SH-SY5Y (cell line): Measurements from ENCODE around the gene LILRB2.

Experiments used
- GATA2 ChIP-seq: IDR thresholded peaks from 2 replicates; pipeline ENCODE4 v1.6.1; 2011; ENCODE audit warnings: mild to moderate bottlenecking, low read depth, low read length
- GATA3 ChIP-seq: IDR thresholded peaks from 2 replicates; pipeline ENCODE4 v1.6.1; 2011; ENCODE audit warnings: low read depth, mild to moderate bottlenecking, low read length, moderate library complexity

LILRB2 gene

GRCh38 chr19:54281007-54281728, at the start of gene LILRB2:
Gene LILRB2 (minus strand): TSS chr19:54281110. CDS start chr19:54280496, 614 bp downstream.
- TF ChIP-seq GATA3 = no peak
- no peak for TF ChIP-seq GATA2

- TF ChIP-seq GATA3 = no peak
Observed at GRCh38 chr19:54329476-54330165, 48.7 kb upstream of the LILRB2 start.

GRCh38 chr19:54325631-54326030, 44.7 kb upstream of the LILRB2 start:
- no peak for TF ChIP-seq GATA2
- TF ChIP-seq GATA3 = no peak

- TF ChIP-seq GATA2 (no peak), GATA3 (no peak)
Observed at GRCh38 chr19:54325194-54325621, 44.3 kb upstream of the LILRB2 start.

- TF ChIP-seq GATA3 (no peak), GATA2 (no peak)
Observed at GRCh38 chr19:54324071-54324470, 43.2 kb upstream of the LILRB2 start.

GRCh38 chr19:54319892-54320670, 39.2 kb upstream of the LILRB2 start:
- no peak for TF ChIP-seq GATA2
- TF ChIP-seq GATA3 = no peak

GRCh38 chr19:54319049-54319448, 38.1 kb upstream of the LILRB2 start:
- TF ChIP-seq GATA2 (no peak), GATA3 (no peak)

GRCh38 chr19:54317965-54318240, 37.0 kb upstream of the LILRB2 start:
- no peak for TF ChIP-seq GATA2
- TF ChIP-seq GATA3 = no peak

- TF ChIP-seq GATA3 (no peak), GATA2 (no peak)
Observed at GRCh38 chr19:54317108-54317964, 36.4 kb upstream of the LILRB2 start.

GRCh38 chr19:54316746-54317107, 35.8 kb upstream of the LILRB2 start:
- TF ChIP-seq GATA2 (no peak), GATA3 (no peak)

- TF ChIP-seq GATA3 (no peak), GATA2 (no peak)
Observed at GRCh38 chr19:54315956-54316355, 35.0 kb upstream of the LILRB2 start.

- TF ChIP-seq GATA2 = no peak
Observed at GRCh38 chr19:54312436-54313377, 31.8 kb upstream of the LILRB2 start, which contains the start of gene LILRA5. Gene LILRA5 (minus strand): TSS chr19:54313166. CDS start chr19:54313019, 147 bp downstream.

GRCh38 chr19:54312011-54312410, 31.1 kb upstream of the LILRB2 start:
- no peak for TF ChIP-seq GATA3
